Activated CD8-positive, alpha-beta T cell treated with anti-CD3 and anti-CD28 coated beads, Interleukin-2, amount 10 ng/mL, durations not matched to agents 7 days and 5 days (primary cell): ENCODE results near the gene MBTPS1. TPM values are rescaled to one million over a fixed set of nuclear protein-coding genes. Genes with fewer than 3 reads are reported as not detected.

Experiments used
- ATAC-seq: fragments of 150-1000 bp; cut with Tn5 transposase; one replicate; pipeline ENCODE4 v1.10.0; 2021; ENCODE audit warnings: moderate library complexity
- CTCF ChIA-PET: fragments of 350-600 bp; sonication (Branson Sonifier 250); formaldehyde crosslinking; loops from one replicate; lab custom pipeline; 2021; ENCODE audit warnings: antibody characterized with exemption; lab: Charles Lee
- POLR2A ChIA-PET: fragments of 350-600 bp; sonication (Branson Sonifier 250); formaldehyde crosslinking; loops from one replicate; lab custom pipeline; 2021; ENCODE audit warnings: antibody characterized with exemption; lab: Charles Lee
- DNase-seq: peaks from one replicate; pipeline ENCODE4 v3.0.0-alpha.2; 2020
- H3K27ac Mint-ChIP-seq: one replicate; pipeline ENCODE4 v1.8.0; 2021; ENCODE audit warnings: mild to moderate bottlenecking, mixed read lengths
- H3K27me3 Mint-ChIP-seq: one replicate; pipeline ENCODE4 v1.8.0; 2021; ENCODE audit warnings: low read depth, mixed read lengths
- H3K36me3 Mint-ChIP-seq: one replicate; pipeline ENCODE4 v1.8.0; 2021; ENCODE audit warnings: low read depth, mixed read lengths
- H3K4me1 Mint-ChIP-seq: one replicate; pipeline ENCODE4 v1.8.0; 2021; ENCODE audit warnings: low read depth, mixed read lengths
- H3K4me3 Mint-ChIP-seq: one replicate; pipeline ENCODE4 v1.8.0; 2021; ENCODE audit warnings: mild to moderate bottlenecking, mixed read lengths
- H3K9me3 Mint-ChIP-seq: one replicate; pipeline ENCODE4 v1.8.0; 2022; ENCODE audit warnings: mixed read lengths; ENCODE audit not compliant: insufficient read depth
- total RNA-seq, 2 experiments: library from RNA; stranded (reverse); gene quantifications; one replicate each; pipeline ENCODE4 v1.2.3, GENCODE V29; 2021

MBTPS1 gene
- total RNA-seq, 2 experiments from 2014 or later: 49.3 to 52.7 TPM

DNA sequence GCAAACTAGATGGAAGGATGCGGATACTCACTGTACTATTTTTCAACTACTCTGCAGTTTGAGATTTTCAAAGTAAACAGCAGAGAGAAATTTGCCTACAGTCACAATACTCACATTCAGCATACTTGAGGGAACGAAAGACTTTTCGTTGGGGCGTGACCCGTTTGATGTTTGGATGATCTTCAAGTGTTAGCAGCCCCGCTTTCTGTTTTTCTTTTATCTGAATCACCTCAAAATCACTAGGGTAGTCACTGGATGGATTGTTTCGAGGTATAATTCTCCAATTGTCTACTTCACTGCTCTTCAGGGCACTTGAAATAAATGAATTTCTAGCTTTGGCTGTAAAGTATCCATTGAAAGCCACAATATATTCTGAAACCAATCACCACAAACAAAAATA lies 17.8 kb downstream of the MBTPS1 start:
- no peaks in the 10 kb centered on the region for H3K27me3 Mint-ChIP-seq
- peaks cover 36% of the 10 kb centered on the region for H3K36me3 Mint-ChIP-seq
- no peaks in the 10 kb centered on the region for H3K9me3 Mint-ChIP-seq
- ATAC-seq (no peak), DNase-seq (no peak)
- peaks cover 19% of the 10 kb centered on the region for H3K4me1 Mint-ChIP-seq
- H3K4me3 Mint-ChIP-seq: no peak overlapping the region
- ChIA-PET CTCF (interaction anchor here (0.8 to 1.9 kb wide), 3 partner anchors 18 to 88 kb away, joined by 3 to 8 read pairs (median 4); partner anchors contain the start of genes MBTPS1 and TAF1C), POLR2A (interaction anchor here (0.6 kb wide), 1 partner anchor 141 kb away, joined by 4 read pairs; no protein-coding TSS in a partner anchor)
- H3K27ac Mint-ChIP-seq: no peak overlapping the region

- no peaks in the 10 kb centered on the region for H3K27me3 Mint-ChIP-seq
- no peaks in the 10 kb centered on the region for H3K9me3 Mint-ChIP-seq
- no peak overlapping the region for H3K4me3 Mint-ChIP-seq
- DNase-seq: no peak
- H3K36me3 Mint-ChIP-seq: peaks cover 49% of the 10 kb centered on the region
- POLR2A ChIA-PET: no interaction called here
- peaks cover 15% of the 10 kb centered on the region for H3K4me1 Mint-ChIP-seq
- CTCF ChIA-PET: interaction anchor here (1.0 to 2.8 kb wide), 4 partner anchors 12 to 90 kb away, joined by 3 to 9 read pairs (median 4); partner anchors contain the start of gene TAF1C
- no peak for ATAC-seq
- no peak overlapping the region for H3K27ac Mint-ChIP-seq
Measured at GRCh38 chr16:84096447-84097005, 20.2 kb downstream of the MBTPS1 start.

DNA sequence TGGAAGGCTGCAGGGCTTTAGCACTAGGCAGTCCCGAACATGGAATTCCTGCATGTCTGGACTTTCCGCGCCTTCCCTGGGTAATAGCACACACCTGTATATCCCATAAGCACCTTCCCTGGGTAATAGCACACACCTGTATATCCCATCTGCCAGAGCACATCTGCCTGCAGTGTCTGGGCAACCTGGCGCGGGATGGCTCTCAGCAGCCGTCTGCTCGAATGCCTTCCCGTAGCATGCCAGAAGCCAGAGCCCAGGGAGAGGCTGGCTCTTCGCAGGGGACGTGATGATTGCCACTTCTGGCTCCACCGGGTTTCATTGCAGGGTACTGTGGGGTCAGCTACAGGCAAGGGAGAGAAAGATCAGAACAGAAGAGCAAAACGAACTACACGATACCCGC lies 21.3 kb downstream of the MBTPS1 start:
- DNase-seq (no peak), ATAC-seq (no peak)
- Mint-ChIP-seq H3K4me3 (no peak overlapping the region), H3K27me3 (no peaks in the 10 kb centered on the region), H3K9me3 (no peaks in the 10 kb centered on the region), H3K4me1 (peaks cover 14% of the 10 kb centered on the region), H3K27ac (no peak overlapping the region), H3K36me3 (peaks cover 57% of the 10 kb centered on the region)
- ChIA-PET CTCF (interaction anchor here (0.6 to 2.8 kb wide), 3 partner anchors 9 to 91 kb away, joined by 3 to 9 read pairs (median 3); partner anchors contain the start of gene TAF1C), POLR2A (no interaction called here)

DNA sequence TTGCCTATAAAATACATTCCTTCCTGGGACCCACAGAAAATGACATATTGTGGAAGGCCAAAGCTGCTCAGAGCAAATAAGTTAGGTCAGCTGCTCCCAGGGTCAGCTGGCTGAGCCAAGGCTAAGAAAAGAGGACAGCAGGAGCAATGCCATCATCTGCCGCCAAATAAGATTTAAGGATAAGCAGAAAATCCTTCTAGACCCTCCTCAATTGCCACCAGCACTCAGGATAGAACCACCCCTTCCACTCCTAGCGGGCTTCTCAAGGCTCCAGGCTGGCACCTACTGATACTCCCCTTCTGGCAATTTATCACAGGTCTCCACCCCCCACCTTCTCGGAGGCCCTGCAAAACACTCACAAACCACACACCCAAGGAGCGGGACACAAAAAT lies 22.9 kb downstream of the MBTPS1 start:
- ChIA-PET POLR2A (no interaction called here), CTCF (no interaction called here)
- Mint-ChIP-seq H3K27me3 (no peaks in the 10 kb centered on the region), H3K9me3 (no peaks in the 10 kb centered on the region), H3K4me3 (no peak overlapping the region), H3K36me3 (peaks cover 67% of the 10 kb centered on the region), H3K4me1 (peaks cover 14% of the 10 kb centered on the region), H3K27ac (no peak overlapping the region)
- ATAC-seq (no peak), DNase-seq (no peak)

DNA sequence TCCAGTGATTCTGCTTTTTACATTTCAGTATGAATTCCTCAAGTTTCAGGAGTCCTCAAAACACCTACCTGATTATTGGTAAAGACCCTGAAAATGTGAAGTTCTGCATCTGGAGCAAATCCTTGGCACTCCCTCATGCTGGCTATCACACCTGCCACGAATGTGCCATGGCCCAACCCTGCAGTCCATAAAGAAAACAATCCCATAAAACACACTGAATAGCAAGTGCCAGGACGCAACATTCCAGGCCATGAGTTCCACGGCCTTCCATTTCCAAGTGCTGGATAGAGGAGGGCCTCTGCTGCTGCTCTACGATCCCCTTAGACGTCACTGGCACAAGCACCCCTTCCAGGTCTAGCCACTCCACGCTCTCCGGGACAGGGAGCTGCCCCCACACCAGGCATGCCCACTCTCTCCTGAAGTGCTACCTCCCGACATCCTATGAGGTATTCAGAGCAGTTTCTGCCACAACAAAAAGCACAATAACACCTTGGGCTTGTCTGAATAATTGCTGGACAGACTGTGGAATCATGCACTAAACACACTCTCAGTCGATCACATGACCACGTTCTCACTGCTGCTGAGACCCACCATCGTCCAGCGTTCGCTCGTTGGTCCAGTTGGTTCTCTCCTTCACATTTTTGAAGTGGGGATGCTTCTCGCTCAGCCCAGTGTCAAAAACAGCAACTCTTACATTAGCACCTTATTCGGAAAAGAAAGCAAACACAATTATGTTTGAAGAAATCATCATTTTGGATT lies 23.4 kb downstream of the MBTPS1 start:
- Mint-ChIP-seq H3K9me3 (no peaks in the 10 kb centered on the region), H3K4me1 (peaks cover 17% of the 10 kb centered on the region), H3K27ac (peak overlapping the region; percentile 25), H3K36me3 (peaks cover 69% of the 10 kb centered on the region), H3K27me3 (no peaks in the 10 kb centered on the region), H3K4me3 (no peak overlapping the region)
- ChIA-PET CTCF (interaction anchor here (2.0 kb wide), 1 partner anchor 23 kb away, joined by 8 read pairs; the partner anchor contains the start of gene MBTPS1), POLR2A (no interaction called here)
- no peak for DNase-seq
- ATAC-seq: no peak

- no peaks in the 10 kb centered on the region for H3K27me3 Mint-ChIP-seq
- no peak for DNase-seq
- no peak for ATAC-seq
- no peak overlapping the region for H3K27ac Mint-ChIP-seq
- CTCF ChIA-PET: interaction anchor here (1.3 to 2.0 kb wide), 3 partner anchors 8 to 84 kb away, joined by 3 to 8 read pairs (median 7); partner anchors contain the start of gene MBTPS1
- peaks cover 34% of the 10 kb centered on the region for H3K4me1 Mint-ChIP-seq
- POLR2A ChIA-PET: interaction anchor here (0.6 kb wide), 1 partner anchor 25 kb away, joined by 5 read pairs; the partner anchor contains the start of gene MBTPS1
- no peak overlapping the region for H3K4me3 Mint-ChIP-seq
- no peaks in the 10 kb centered on the region for H3K9me3 Mint-ChIP-seq
- peaks cover 70% of the 10 kb centered on the region for H3K36me3 Mint-ChIP-seq
Measured at GRCh38 chr16:84091460-84091859, 25.3 kb downstream of the MBTPS1 start.

- no peaks in the 10 kb centered on the region for H3K27me3 Mint-ChIP-seq
- DNase-seq (peak; percentile 38), ATAC-seq (no peak)
- peak overlapping the region; percentile 82 for H3K27ac Mint-ChIP-seq
- H3K36me3 Mint-ChIP-seq: peaks cover 69% of the 10 kb centered on the region
- H3K4me3 Mint-ChIP-seq: no peak overlapping the region
- ChIA-PET POLR2A (interaction anchor here (2.6 kb wide), 1 partner anchor 26 kb away, joined by 13 read pairs; the partner anchor contains the start of gene MBTPS1), CTCF (interaction anchor here (1.2 to 6.3 kb wide), 7 partner anchors 11 to 99 kb away, joined by 3 to 95 read pairs (median 23); partner anchors contain the start of genes MBTPS1 and TAF1C)
- H3K4me1 Mint-ChIP-seq: peaks cover 43% of the 10 kb centered on the region
- no peaks in the 10 kb centered on the region for H3K9me3 Mint-ChIP-seq
Measured at GRCh38 chr16:84090211-84090610, 26.5 kb downstream of the MBTPS1 start.

- H3K27ac Mint-ChIP-seq: peak overlapping the region; percentile 54
- ATAC-seq (peak; percentile 82), DNase-seq (peak; percentile 74)
- peaks cover 63% of the 10 kb centered on the region for H3K36me3 Mint-ChIP-seq
- no peaks in the 10 kb centered on the region for H3K9me3 Mint-ChIP-seq
- peaks cover 49% of the 10 kb centered on the region for H3K4me1 Mint-ChIP-seq
- no peaks in the 10 kb centered on the region for H3K27me3 Mint-ChIP-seq
- ChIA-PET CTCF (interaction anchor here (0.6 to 6.3 kb wide), 17 partner anchors 9 to 649 kb away, joined by 3 to 95 read pairs (median 7); partner anchors contain the start of genes MBTPS1 and TAF1C), POLR2A (interaction anchor here (0.7 to 2.6 kb wide), 4 partner anchors 28 to 362 kb away, joined by 3 to 13 read pairs (median 4); partner anchors contain the start of genes MBTPS1 and TAF1C)
- no peak overlapping the region for H3K4me3 Mint-ChIP-seq
Measured at GRCh38 chr16:84088695-84089395, 27.9 kb downstream of the MBTPS1 start.

DNA sequence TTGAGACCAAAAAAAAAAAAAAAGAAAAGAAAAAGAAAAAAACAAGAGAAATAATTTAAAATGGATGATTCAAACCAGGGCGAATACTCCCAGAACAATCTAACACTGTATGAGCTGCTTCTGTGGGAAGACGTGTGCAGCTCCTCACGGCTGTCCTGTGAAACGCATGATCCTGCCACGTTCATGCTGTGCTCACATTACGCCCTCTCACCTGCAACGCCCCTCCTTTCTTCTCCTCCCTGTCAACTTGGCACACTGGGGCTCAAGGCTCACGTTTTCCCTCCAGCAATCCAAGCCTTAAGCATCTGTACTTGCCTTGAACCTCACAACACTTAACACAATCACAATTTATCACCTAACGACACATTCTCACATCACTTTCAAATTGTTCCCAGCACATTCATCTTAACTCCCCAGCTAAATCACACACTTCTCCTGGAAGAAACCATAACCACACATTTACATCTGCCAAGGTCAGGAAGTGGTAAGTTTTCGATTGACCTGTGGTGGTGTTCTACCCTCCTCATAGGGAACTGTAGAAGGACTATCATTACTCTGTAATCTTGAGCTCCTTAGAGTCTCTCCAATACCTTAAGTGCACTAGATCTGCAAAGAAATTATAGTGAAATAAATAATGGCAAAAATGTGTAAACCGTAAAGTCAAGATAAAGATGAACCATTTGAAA lies 29.1 kb downstream of the MBTPS1 start:
- POLR2A ChIA-PET: interaction anchor here (2.6 kb wide), 1 partner anchor 29 kb away, joined by 13 read pairs; the partner anchor contains the start of gene MBTPS1
- no peak for ATAC-seq
- Mint-ChIP-seq H3K9me3 (no peaks in the 10 kb centered on the region), H3K4me3 (peak overlapping the region; percentile 4), H3K36me3 (peaks cover 54% of the 10 kb centered on the region), H3K27ac (peak overlapping the region; percentile 7), H3K4me1 (peaks cover 49% of the 10 kb centered on the region), H3K27me3 (no peaks in the 10 kb centered on the region)
- no peak for DNase-seq
- CTCF ChIA-PET: interaction anchor here (0.9 to 6.3 kb wide), 14 partner anchors 10 to 100 kb away, joined by 3 to 95 read pairs (median 9); partner anchors contain the start of genes MBTPS1 and TAF1C

GRCh38 chr16:84087001-84087400 lies 29.7 kb downstream of the MBTPS1 start:
- no peaks in the 10 kb centered on the region for H3K9me3 Mint-ChIP-seq
- H3K36me3 Mint-ChIP-seq: peaks cover 55% of the 10 kb centered on the region
- DNase-seq: no peak
- no peak for ATAC-seq
- no peak overlapping the region for H3K4me3 Mint-ChIP-seq
- H3K4me1 Mint-ChIP-seq: peaks cover 49% of the 10 kb centered on the region
- H3K27ac Mint-ChIP-seq: no peak overlapping the region
- no peaks in the 10 kb centered on the region for H3K27me3 Mint-ChIP-seq
- POLR2A ChIA-PET: interaction anchor here (1.0 kb wide), 1 partner anchor 30 kb away, joined by 3 read pairs; the partner anchor contains the start of gene MBTPS1
- CTCF ChIA-PET: interaction anchor here (1.1 to 6.3 kb wide), 9 partner anchors 9 to 100 kb away, joined by 3 to 95 read pairs (median 12); partner anchors contain the start of genes DNAAF1, HSDL1, MBTPS1 and TAF1C
